GM18868 (cell line): Measurements from ENCODE around the gene GFRAL.
"Not testable (repeated sequence)": the region's sequence is repeated elsewhere in the genome, so short reads cannot be mapped to it uniquely, and the experiment has no call there.

ENCODE experiments used
- ATAC-seq: cut with Tn5 transposase; IDR thresholded peaks from one replicate; pipeline ENCODE4 v1.9.1; 2021; ENCODE audit warnings: mild to moderate bottlenecking, moderate library complexity; ENCODE audit not compliant: unreplicated experiment

Gene GFRAL, protein sequence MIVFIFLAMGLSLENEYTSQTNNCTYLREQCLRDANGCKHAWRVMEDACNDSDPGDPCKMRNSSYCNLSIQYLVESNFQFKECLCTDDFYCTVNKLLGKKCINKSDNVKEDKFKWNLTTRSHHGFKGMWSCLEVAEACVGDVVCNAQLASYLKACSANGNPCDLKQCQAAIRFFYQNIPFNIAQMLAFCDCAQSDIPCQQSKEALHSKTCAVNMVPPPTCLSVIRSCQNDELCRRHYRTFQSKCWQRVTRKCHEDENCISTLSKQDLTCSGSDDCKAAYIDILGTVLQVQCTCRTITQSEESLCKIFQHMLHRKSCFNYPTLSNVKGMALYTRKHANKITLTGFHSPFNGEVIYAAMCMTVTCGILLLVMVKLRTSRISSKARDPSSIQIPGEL

DNA sequence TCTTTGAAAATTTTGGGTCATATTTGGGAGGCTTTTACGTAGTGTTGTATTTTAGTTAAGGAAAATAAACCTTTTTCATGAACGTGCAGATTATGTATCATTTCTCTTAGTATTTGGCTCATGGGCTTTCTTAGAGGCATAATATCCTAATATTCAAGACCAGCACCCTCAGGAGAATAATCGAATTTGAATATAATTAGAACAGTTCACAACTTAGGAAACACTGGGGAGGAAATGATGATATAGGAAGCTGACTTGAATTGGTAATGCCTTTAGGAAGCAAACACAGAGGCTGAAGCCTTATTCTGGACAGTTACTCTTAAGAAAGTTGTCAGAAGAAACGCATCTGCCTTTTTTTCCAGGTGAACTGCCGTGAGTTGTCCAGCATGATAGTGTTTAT lies at the start of gene GFRAL:
TSS of gene GFRAL (plus strand) at position 301 of the 400 bp plus-strand sequence. CDS start at position 387, 86 bp downstream.
- no peak for ATAC-seq

GRCh38 chr6:55277646-55278045 lies 49.6 kb upstream of the GFRAL start:
- ATAC-seq: no peak

DNA sequence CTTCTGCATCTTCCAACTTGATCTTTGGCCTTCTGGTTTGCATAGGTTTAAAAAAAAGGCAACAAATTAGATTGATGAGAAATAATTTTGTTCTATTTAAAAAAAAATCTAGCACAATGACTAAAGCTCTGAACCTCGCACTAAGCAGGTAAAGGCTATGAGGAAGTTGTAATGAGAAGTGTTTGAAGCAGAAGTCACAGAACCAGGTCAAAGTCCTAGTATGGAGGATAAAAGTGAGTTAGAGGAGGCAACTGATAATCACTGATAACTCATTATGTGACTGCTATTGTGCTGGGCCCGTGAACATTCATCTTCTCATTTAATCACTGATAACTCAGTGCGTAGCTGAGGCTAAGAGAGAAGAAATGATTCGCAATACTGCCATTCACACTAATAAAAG lies 46.1 kb upstream of the GFRAL start:
- ATAC-seq: no peak

DNA sequence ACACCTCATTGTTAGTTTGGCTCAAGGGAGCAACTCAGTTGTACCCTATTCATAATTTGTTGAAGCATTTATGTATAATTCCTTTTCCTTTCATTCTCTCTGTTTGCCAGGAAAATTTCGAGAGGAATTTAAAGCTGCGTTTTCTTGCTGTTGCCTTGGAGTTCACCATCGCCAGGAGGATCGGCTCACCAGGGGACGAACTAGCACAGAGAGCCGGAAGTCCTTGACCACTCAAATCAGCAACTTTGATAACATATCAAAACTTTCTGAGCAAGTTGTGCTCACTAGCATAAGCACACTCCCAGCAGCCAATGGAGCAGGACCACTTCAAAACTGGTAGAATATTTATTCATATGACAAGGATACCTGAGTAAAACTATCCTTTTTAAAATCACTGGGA lies 45.2 kb upstream of the GFRAL start:
- no peak for ATAC-seq

DNA sequence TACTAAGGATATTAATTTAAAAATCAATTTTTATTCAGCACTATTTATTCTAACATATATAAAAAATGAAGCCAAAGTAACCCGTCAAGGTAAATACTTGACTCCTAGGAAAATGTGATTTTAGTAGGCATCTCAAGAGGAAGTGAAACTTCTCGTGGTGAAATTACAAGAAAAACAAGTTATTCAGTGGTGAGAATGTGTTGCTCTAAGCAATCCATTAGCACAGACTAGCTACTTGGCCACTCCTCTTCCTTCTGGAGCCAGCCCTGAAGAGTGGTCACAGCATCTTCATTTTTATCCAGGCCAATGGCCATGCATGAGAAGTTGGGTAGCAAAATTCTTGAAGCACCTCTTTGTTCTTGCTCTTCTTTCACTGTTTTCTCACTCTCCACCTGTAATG lies 40.4 kb upstream of the GFRAL start:
- ATAC-seq: peak; percentile 69

DNA sequence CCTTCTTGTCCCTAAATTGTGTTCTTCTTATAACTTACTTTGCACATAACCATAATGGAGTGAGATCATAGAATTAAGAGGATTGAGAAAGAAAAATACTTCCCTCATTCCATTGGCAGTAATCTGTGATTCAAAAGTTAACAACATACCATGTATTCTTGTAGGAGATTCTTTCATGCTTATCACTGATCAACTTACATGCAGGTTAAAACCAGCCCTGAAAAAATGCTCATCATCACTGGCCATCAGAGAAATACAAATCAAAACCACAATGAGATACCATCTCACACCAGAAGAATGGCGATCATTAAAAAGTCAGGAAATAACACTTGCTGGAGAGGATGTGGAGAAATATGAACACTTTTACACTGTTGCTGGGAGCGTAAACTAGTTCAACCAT lies 36.5 kb upstream of the GFRAL start:
- no peak for ATAC-seq

DNA sequence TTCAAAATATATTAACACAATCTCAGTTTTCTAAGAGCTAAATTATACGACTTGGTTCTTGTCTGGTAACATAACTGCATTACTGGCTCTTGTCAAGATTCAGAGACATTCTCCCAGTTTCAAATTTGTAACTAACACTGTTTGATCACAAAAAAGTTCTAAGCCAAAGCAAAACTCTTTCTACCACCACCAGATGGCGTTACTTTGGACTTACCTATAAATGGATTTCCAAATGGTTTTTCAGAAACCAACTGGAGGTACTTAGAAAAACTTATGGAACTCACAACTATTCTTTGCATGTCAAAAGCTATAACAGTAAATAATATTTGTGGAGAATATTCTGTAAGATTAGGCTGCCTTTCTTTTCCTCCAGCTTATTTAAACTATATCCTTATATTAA lies 34.2 kb upstream of the GFRAL start:
- no peak for ATAC-seq

DNA sequence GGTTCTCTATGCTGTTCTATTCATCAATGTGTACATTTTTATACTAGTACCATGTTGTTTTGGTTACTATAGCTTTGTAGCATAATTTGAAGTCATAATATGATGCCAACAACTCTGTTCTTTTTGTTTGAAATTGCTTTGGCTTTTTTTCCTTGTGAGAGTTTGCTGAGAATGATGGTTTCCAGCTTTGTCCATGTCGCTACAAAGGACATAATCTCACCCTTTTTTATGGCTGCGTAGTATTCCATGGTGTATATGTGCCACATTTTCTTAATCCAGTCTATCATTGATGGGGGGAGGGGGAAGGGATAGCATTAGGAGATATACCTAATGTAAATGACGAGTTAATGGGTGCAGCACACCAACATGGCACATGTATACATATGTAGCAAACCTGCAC lies 30.1 kb upstream of the GFRAL start:
- not testable (repeated sequence) for ATAC-seq

DNA sequence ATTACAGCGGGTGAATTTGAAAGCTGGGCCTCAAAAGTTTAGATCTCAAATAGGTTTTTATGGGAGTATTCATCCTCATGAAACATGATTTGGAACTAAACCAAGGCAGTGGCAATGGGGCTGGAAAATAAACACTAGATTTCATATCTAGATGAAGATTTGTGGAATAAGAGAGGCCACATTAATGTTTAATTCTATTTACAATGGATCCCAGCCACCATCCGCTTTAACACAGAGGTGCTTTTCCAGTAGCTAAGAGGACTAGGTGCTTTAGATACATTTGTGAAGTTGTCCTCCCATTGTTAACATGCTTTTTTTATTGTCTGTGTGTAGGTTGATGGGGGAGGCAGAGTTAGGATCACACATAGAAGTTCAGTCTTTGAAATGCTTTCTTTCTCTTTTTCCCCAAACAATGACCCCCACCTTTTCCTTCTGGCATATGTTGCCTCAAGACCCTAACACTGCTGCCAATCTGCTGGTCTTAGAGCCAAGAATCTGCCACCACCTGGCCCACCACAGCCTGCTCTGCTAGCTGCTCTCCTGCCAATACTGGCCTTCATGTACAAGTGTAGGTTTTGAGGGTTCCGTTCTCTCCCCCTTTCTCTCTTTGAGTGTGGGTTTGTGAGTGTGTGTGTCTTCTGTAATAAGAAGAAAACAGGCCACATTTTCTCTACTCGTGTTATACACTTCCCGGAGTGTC lies 27.8 kb upstream of the GFRAL start:
- no peak for ATAC-seq

GRCh38 chr6:55304747-55305146 lies 22.5 kb upstream of the GFRAL start:
- ATAC-seq: no peak

GRCh38 chr6:55319961-55320695 lies 7.1 kb upstream of the GFRAL start:
- ATAC-seq: no peak

DNA sequence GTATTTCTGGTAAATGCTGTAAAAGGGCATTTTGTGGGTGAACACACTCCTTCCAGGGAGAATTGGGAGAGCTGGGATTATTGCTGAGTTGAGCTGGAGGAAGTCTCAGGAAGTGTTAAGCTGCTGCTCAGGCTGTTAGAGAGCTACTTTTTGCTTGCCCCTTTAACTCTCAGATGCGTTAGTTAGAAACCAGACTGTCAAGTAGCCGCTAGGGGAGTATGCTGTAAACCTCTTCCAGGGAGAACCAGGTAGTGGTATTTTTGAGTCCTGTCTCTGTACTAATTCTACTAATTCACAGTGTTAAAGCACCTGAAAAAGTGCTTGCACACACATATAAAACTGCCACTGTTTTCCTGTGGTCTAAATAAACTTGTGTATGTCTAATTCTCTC lies 6.6 kb upstream of the GFRAL start:
- ATAC-seq: no peak

- no peak for ATAC-seq
Measured at GRCh38 chr6:55377150-55377549, 49.9 kb downstream of the GFRAL start.

DNA sequence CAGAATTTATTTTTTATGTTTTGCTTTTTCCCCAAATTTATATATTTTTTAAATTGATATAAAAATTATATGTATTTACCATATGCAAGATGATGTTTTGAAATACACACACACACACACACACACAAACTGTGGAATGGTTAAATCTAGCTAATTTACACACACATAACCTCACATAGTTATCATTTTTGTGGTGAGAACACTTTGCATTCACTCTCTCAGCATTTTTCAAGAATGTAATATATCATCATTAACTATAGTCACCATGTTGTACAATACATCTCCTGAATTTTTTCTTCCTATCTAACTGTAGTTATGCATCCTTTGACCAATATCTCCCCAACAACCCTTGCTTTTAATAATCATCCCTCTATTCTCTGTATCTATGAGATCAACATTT lies 52.2 kb downstream of the GFRAL start:
- no peak for ATAC-seq

DNA sequence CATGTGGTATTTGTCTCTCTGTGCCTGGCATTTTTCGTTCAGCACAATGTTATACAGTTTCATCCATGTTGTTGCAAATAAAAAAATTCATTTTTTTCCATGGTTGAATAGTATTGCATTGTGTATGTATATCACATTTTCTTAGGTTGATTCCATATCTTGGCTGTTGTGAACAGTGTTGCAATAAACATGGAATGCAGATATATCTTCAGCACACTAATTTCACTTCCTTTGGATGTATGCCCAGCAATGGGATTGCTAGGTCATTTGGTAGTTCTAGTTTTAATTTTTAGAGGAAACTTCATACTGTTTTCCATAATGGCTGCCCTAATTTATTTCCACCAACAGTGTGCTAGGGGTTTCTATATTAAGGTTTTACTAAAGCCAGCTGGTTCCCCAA lies 52.6 kb downstream of the GFRAL start:
- ATAC-seq: no peak

- ATAC-seq: no peak
Measured at GRCh38 chr6:55388211-55388610, 60.9 kb downstream of the GFRAL start.

GRCh38 chr6:55395871-55396270 lies 68.6 kb downstream of the GFRAL start:
- no peak for ATAC-seq

DNA sequence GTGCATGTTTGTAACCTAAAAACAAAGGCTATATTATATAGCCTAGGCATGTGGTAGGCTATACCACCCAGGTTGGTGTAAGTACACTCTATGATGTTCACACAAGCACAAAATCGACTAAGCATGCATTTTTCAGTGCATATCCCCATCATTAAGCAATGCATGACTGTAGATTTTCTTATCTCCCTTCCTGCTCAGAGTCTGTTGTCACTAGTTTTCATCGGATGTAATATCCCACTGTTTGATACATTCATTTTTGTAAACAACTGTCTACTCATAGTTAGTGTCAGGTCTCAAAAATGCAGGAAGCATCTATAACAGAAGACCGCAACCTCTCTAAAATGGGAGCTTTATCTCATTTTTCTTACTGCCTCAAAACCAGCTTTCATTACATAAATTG lies 70.7 kb downstream of the GFRAL start:
- no peak for ATAC-seq

GRCh38 chr6:55399351-55399750 lies 72.1 kb downstream of the GFRAL start:
- ATAC-seq: no peak

GRCh38 chr6:55405474-55406235 lies 78.4 kb downstream of the GFRAL start:
- no peak for ATAC-seq

DNA sequence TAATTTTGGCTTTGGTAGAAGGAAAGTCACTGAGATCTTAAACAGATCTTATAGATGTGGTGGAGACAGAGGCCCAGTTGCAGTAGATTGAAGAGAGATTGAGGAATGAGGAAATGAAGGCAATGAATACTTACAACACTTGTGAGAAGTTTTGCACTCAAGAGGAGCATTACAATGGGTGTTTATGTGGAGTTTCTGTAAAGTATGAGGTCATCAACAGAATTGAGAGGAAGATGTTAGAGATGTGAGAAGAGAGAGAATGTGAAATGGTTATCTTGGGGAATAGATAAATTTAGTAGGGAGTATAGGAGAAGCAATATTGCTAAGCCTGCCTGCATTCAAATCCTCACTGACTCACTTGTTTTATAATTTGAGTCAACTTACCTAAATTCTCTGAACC lies 83.4 kb downstream of the GFRAL start:
- no peak for ATAC-seq
